GM12801 (cell line): Measurements from ENCODE around the gene SST.

Experiments
- TF ChIP-seq, protein P1 (sequence below): IDR thresholded peaks from one replicate; pipeline ENCODE4 v1.5.1; 2011; ENCODE audit warnings: control low read depth; ENCODE audit not compliant: insufficient read length; ENCODE audit errors: extremely low read depth

Gene SST

GRCh38 chr3:187641320-187642016, 28.7 kb downstream of the SST start:
- TF ChIP-seq, protein P1, sequence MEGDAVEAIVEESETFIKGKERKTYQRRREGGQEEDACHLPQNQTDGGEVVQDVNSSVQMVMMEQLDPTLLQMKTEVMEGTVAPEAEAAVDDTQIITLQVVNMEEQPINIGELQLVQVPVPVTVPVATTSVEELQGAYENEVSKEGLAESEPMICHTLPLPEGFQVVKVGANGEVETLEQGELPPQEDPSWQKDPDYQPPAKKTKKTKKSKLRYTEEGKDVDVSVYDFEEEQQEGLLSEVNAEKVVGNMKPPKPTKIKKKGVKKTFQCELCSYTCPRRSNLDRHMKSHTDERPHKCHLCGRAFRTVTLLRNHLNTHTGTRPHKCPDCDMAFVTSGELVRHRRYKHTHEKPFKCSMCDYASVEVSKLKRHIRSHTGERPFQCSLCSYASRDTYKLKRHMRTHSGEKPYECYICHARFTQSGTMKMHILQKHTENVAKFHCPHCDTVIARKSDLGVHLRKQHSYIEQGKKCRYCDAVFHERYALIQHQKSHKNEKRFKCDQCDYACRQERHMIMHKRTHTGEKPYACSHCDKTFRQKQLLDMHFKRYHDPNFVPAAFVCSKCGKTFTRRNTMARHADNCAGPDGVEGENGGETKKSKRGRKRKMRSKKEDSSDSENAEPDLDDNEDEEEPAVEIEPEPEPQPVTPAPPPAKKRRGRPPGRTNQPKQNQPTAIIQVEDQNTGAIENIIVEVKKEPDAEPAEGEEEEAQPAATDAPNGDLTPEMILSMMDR = no peak

GRCh38 chr3:187640569-187641059, 29.6 kb downstream of the SST start:
- TF ChIP-seq, protein P1 = no peak

- TF ChIP-seq, protein P1 = no peak
These were observed 30.1 kb downstream of the SST start for GRCh38 chr3:187639927-187640568.

GRCh38 chr3:187636528-187636927, 33.7 kb downstream of the SST start:
- TF ChIP-seq, protein P1 = no peak

DNA sequence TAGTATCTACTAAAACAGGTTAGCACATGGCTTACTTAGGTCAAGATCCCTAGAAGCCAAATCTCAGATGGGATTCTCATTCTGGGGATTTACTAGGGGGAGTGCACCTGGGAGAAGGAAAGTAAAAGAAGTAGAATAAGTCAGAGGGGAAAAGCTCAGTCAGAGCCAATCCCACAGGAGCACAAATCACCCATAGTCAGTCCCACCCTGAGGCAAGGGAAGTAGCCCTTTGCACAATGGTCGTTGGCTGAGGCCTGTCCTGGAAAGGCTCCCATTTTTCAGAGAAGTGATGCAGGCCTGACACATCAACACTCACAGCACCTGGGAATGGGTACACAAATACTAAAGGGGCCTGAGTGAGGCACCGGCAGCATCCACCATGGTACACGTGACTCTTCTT, 39.8 kb downstream of the SST start:
- TF ChIP-seq, protein P1 = no peak

DNA sequence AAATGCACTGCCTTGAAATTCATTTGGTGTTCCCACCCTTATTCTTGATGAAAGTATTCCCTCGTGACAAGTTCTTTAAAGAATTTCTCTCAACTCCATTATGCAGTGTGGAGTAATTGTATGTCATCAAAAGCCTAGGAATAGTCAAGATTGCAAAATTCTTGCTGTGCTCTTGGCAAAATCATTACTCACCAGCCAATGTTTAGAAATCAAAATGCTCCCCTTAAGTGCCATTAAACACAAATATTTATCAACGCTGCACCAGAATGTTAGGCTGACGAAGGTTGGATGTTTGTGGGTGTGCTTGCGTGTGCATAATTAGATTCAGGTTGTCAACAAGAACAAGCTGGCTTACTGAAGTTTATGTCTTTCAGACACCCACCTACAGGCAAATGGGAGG, 40.5 kb downstream of the SST start:
- TF ChIP-seq, protein P1 = no peak

GRCh38 chr3:187628169-187628568, 42.0 kb downstream of the SST start:
- TF ChIP-seq, protein P1 = no peak
